Erythroblast (primary cell): ENCODE data around the gene LMBR1.
"Not testable (repeated sequence)": the region's sequence is repeated elsewhere in the genome, so short reads cannot be mapped to it uniquely, and the experiment has no call there.

ENCODE experiments used
- DNase-seq, 2 experiments: peaks; one replicate each; lab custom pipeline; 2025; lab: John Stamatoyannopoulos, UW
- GATA1 ChIP-seq: IDR thresholded peaks from 2 replicates; pipeline ENCODE4 v1.6.1; 2011; ENCODE audit warnings: low read depth, mild to moderate bottlenecking, control low read depth, low read length, moderate library complexity
- POLR2A ChIP-seq: IDR thresholded peaks from 2 replicates; pipeline ENCODE4 v1.6.1; 2011; ENCODE audit warnings: mild to moderate bottlenecking, low read length

The LMBR1 gene

DNA sequence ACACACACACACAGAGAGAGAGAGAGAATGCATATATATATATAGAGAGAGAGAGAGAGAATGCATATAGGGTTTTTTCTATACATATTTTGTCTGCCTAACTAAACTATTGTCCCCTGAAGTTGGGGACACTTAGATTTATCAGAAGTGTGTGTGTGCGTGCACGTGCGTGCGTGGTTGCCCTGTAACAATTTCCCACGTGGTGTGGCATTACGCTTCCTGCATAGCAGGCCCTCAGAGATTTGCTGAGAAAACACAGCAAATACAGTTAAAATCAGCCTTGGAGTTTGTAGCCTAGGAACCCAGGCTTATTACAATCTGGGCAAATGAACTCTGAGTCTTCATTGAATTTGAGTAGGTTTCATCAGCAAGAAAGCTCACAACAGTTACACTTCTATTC lies 237.7 kb downstream of the LMBR1 start:
- no peak for TF ChIP-seq GATA1
- no peak for TF ChIP-seq POLR2A
- no peak for DNase-seq

DNA sequence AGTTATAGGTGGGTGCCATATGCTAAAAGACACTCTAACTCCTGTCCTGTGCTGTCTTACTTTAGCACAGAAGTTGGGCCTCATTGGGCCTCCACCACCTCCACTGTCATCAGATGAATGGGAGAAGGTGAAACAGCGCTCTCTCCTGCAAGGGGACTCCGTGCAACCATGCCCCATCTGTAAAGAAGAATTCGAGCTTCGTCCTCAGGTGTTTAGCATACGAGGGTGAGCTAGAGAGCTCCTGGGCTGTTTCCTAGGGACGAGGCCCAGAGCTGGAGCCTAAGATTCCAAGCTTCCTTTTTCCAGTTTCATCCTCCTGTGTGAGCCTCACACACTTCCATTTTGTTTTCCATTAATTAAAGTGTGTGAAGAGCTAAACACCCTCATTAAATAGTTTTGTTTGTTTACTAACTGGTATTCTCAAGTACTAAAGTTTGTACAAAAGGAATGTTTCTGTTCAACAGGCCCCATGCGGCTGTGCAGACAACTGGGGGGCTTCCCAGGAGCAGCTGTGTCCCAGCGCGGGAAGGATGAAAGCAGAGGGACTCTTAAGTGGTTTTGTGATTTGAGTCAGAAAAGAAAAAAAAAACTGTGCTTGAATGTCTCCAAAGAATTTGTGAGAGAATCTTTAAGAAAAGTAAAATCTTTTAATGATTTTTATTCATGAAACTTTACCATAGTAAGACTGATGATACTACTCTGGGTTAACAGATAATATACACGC lies 238.3 kb downstream of the LMBR1 start:
- TF ChIP-seq POLR2A, result no peak
- TF ChIP-seq GATA1, result no peak

DNA sequence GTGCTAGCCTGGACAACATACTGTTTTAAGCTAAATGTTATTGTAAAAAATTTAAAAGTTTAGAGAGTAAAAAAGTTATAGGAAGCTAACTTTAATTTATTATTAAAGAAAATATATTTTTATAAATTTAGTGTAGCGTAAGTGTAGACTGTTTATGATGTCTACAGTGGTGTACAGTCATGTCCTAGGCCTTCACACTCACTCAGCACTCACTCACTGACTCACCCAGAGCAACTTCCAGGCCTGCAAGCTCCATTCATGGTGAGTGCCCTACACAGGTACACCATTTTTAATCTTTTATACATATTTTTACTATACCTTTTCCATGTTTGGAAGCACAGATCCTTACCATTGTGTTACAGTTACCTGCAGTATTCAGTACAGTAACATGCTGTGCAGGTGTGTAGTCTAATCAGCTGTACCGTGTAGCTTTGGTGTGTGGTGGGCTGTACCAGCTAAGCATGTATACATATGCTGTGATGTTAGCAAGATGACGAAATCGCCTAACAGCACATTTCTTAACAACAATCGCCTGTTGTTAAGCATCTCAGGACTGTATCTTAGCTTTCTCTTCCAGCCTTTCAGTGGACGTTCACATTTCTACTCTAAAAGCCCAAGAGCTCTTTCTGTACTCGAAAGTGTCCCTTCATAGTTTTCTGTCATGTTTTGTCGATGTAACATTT lies 240.0 kb downstream of the LMBR1 start:
- DNase-seq, result no peak
- TF ChIP-seq GATA1 (no peak), POLR2A (no peak)

More for the DNA sequence above, 238.3 kb downstream of the LMBR1 start:
- no peak for DNase-seq

DNA sequence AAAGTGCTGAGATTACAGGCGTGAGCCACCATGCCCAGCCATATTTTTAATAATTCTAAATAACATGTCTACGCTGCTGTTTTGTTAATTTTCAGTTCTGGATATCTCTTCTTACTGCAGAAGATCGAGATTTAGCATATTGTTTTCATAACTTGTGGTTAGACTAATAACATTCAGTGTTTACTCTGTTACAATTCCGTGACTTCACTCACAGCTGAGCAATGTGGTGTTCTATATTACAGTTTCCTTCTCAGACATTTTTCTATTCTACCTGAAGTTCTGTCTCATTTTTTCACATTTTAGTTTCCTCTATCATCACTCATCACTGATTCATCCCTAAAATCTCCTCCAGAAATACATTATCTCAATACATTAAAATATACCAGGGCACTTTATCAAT lies 241.5 kb downstream of the LMBR1 start:
- no peak for DNase-seq

DNA sequence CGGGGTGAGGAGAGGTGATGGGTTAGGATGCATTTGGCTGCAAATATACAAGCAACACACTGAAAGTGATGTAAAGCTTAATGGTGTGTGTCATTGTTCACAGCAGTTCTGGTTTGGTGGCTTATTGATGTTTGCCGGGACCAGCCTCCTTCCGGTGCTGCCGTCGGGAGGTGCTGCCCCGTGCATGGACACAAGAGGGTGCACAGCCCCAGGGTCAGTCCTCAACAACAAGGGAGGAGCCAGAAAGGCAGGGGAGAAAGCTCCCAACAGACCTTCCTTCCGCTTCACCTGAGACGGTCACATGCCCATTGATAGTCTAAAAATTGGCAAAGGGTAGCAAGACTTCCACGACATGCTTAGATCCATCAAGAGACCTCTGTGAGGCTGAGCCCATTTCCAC lies 242.9 kb downstream of the LMBR1 start:
- peak; percentile 22 to 50 for DNase-seq
- TF ChIP-seq GATA1 (no peak), POLR2A (no peak)

More for the DNA sequence above, 241.5 kb downstream of the LMBR1 start:
- no peak for TF ChIP-seq POLR2A
- TF ChIP-seq GATA1, result no peak

DNA sequence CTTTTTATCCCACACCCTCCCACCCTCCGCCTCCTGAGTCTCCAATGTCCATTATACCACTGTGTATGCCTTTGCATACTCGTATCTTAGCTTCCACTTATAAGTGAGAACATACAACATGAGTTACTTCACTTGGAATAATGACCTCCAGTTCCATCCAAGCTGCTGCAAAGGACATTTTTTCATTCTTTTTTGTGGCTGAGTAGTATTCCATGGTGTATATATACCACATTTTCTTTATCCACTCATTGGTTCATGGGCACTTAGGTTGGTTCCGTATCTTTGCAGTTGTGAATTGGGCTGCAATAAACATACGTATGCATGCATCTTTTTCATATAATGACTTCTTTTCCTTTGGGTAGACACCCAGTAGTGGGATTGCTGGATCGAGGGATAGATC lies 245.7 kb downstream of the LMBR1 start:
- not testable (repeated sequence) for DNase-seq

DNA sequence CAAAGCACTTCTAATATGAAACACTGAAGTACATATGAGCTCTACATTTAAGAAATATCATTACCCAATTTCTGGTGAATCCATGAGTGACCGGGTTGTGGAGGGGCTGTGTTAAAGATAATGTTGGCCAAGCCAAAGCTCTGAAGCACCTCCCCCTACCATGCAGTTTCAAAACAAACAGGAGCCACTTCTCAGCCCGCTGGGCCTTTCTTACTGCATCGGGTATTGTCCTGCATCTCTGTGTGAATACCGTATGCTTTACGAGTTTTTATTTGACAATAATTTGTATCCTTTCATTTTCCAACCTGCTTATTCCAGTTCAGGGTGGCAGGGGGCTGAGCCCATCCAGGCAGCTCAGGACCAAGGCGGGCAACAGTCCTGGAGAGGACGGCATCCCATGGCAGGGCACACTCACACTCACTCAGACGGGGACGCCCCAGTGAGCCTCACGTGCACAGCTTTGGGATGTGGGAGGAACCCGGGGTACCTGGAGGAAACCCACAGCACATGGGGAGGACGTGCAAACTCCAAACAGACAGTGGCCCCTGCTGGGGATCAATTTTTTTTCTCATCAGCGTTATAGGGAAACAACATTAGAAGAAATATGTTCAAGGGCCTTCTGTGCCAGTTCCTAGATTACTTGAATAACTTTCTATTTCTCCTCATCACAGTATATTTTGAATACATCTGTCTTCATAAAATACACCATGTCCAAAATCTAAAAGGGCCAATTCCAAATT lies 250.5 kb downstream of the LMBR1 start:
- TF ChIP-seq POLR2A (no peak), GATA1 (no peak)
- no peak for DNase-seq

DNA sequence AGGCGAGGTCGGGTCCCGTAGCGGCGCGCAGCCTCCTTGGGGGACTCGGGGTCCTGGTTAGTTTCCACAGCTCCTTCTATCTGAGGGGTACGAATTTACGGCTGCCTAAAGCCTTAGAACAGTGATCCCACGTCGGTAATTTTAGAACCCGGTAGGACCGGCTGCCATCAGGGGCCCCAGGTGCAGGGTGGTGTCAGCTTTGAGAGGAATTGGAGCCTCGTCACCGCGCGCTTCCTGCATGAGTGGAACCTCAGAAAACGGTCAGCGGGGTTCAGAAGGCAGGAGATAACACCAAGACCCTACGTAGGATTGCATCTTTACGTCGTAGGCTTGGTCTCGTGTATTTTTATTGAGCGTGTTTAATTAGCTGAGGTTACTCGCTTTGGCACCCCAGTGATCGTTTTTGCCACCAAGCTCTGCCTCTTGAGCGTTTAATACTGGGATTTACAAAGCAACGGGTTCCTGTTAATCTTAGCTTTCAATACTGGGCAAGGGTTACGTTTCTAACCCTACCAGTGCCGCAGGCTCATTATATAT lies 252.0 kb downstream of the LMBR1 start:
- TF ChIP-seq GATA1 (no peak), POLR2A (peak; percentile 48)
- peak; percentile 80 to 83 for DNase-seq

DNA sequence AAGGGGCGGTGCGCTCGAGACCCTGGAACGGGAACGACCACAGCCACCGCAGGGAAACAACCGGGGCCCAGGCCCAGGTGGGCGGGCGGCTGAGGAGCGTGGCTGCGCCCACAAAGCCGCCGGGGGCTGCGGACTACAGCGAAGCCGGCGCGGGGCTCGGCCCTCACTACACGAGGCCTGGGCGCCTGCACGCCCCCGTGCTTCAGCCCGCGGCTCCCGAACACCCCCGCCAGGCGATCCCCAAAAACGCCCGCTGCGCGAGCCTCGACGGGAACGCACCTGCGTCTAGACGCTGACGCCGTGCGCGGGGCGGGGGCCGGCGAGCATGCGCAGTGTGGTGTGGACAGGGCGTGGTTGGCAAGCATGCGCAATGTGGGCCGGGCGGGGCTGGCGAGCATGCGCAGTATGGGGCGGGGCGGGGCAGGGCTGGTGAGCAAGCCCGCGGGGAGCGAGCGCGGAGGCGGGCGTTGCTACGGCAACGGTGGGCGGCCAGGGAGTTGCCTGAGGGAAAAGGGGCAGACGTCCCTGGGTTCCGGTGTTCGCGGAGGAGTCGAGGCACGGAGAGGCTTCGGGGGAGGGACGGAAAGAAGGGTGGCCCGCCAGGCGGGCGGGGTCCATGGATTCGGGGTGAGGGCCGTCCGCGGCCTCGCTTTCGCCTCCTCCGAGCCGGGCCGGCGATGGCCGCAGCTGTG lies 252.6 kb downstream of the LMBR1 start, which contains the start of gene RNF32:
Gene RNF32, plus strand, starts transcription at position 518 of the 692 bp plus-strand sequence. CDS start 3,104 bp downstream, outside the sequence.
- peak; percentile 97 to 98 for DNase-seq
- no peak for TF ChIP-seq GATA1
- peak; percentile 75 for TF ChIP-seq POLR2A

DNA sequence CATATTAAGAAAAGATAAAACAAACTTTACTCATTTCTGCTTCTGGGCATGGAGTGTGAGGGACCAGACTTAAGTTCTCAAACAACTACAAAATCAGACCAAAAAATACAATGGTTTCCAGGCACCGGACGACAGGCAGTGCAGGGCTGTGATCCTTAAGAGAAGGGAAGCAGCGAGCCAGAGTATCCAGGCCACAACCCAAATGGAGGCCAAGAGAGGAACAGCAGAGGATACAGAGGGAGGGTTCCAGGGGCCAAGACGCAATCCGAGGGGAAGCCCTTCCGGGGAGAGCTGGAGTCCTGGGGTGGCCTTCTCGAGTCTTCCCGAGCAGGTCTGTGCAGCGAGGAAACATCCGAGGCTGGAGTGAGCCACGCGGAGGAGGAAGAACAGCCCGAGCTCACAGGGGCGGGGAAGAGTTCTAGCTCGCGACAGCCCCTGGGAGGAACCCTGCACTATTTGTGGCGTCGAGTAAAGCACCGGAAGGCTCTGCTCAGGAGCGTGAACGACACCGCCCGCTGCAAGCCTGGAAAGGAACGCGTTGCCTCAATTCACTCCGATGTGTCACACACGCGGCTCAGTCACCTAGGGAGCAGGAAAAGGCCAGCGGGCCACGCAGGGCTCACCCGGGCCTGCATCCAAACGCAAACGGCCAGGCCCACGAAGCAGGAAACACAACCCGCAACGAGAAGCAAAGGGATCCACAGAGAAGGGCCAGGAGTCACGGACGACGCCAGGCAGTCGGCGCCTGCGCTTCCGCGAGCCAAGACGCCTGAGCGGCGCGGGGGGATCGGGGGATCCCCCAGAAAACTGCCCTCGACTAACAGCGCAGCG lies 253.3 kb downstream of the LMBR1 start:
- peak in 1 of 2 experiments; percentile 54 for DNase-seq
- TF ChIP-seq GATA1 (no peak), POLR2A (no peak)

DNA sequence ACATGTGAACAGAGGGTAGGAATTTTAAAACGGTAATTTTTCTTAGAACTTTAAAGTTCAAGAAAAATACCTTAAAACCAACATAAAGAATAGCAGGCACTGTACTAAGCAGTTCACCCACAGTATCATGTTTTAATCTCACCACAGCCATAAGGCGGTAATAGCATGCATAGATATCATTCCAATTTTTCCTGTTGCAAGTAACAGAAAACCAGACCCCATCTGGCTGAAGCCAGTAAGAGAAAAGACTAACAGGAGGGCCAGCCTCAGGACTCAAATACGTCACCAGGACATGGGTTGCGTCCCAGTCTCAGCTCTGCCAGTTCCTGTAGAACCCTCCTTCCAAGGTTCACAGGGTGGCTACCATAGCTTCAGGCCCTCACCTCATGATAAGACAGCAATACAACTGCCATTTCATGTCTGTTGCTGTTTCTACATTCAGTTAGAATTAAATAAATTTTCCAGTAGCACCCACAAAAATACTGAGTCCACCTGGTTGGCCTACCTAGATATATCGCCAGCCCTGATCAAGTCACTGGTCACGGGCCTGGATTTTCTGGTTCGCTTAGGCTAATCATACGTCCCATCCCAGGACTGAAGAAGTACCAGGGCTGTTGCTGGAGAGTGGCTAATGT lies 254.4 kb downstream of the LMBR1 start:
- TF ChIP-seq GATA1, result no peak
- no peak for TF ChIP-seq POLR2A
- peak in 1 of 2 experiments; percentile 22 for DNase-seq

DNA sequence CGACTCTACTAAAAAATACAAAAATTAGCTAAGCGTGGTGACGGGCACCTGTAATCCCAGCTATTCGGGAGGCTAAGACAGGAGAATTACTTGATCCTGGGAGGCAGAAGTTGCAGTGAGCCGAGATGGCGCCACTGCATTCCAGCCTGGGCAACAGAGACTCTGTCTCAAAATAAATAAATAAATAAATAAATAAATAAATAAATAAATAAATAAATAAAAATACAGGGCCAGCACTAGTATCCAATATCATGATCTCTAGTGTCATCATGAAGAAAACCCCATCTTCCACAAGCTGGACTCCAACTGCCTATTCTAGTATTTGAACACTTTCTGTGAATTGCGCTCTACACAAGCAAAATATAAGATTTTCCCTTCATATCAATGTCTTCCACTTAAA lies 255.9 kb downstream of the LMBR1 start:
- not testable (repeated sequence) for DNase-seq
